Osteoblast (primary cell): Measurements from ENCODE around the gene AKAP14. TPM values are rescaled to one million over a fixed set of nuclear protein-coding genes. Genes with fewer than 3 reads are reported as not detected.
A peak's percentile ranks its signal among the peaks of the same experiment; 100 is the strongest.
"Not testable (repeated sequence)": the region's sequence is repeated elsewhere in the genome, so short reads cannot be mapped to it uniquely, and the experiment has no call there.

Source experiments
- DNase-seq: peaks from one replicate; pipeline ENCODE4 v3.0.0; 2011; ENCODE audit warnings: low spot score, mixed read lengths; ENCODE audit not compliant: insufficient read length; ENCODE audit errors: missing footprints
- H2AFZ ChIP-seq: 2 replicates; pipeline ENCODE4 v1.6.0; 2011; ENCODE audit warnings: mild to moderate bottlenecking, low read length
- H3K27ac ChIP-seq: 2 replicates; pipeline ENCODE4 v1.5.1; 2011; ENCODE audit warnings: mild to moderate bottlenecking, low read depth, low read length, moderate library complexity
- H3K27me3 ChIP-seq: 2 replicates; pipeline ENCODE4 v1.6.0; 2012; ENCODE audit warnings: mild to moderate bottlenecking, control low read depth, inconsistent platforms, low read length, moderate library complexity; ENCODE audit not compliant: insufficient read depth
- H3K36me3 ChIP-seq: 2 replicates; pipeline ENCODE4 v1.5.1; 2011; ENCODE audit warnings: mild to moderate bottlenecking, low read length, control low read depth, moderate library complexity; ENCODE audit not compliant: insufficient read depth
- H3K4me1 ChIP-seq: 2 replicates; pipeline ENCODE4 v1.5.1; 2011; ENCODE audit warnings: mild to moderate bottlenecking, low read length, control low read depth, moderate library complexity; ENCODE audit not compliant: insufficient read depth
- H3K4me2 ChIP-seq: 2 replicates; pipeline ENCODE4 v1.6.0; 2011; ENCODE audit warnings: mild to moderate bottlenecking, low read length; ENCODE audit not compliant: insufficient read depth
- H3K4me3 ChIP-seq: fragments of 200-600 bp; sonication (generic); 3 replicates; pipeline ENCODE4 v1.5.1; 2012; ENCODE audit warnings: mild to moderate bottlenecking, low read length, inconsistent platforms; ENCODE audit not compliant: insufficient read depth
- H3K79me2 ChIP-seq: 2 replicates; pipeline ENCODE4 v1.6.0; 2012; ENCODE audit warnings: mild to moderate bottlenecking, low read length, control low read depth, inconsistent platforms; ENCODE audit not compliant: insufficient read depth
- H3K9me3 ChIP-seq: 2 replicates; pipeline ENCODE4 v1.5.1; 2011; ENCODE audit warnings: low read depth, low read length, control low read depth
- H4K20me1 ChIP-seq: 2 replicates; pipeline ENCODE4 v1.6.0; 2012; ENCODE audit warnings: mild to moderate bottlenecking, low read length, control low read depth; ENCODE audit not compliant: insufficient read depth
- total RNA-seq: library from RNA; depleted of rRNA; stranded (reverse); fragments of >200 nt; gene quantifications from 2 replicates; pipeline ENCODE4 v1.2.3, GENCODE V29; 2012
- TF ChIP-seq, protein P1 (sequence below): IDR thresholded peaks from 2 replicates; pipeline ENCODE4 v1.5.1; 2011; ENCODE audit warnings: mild to moderate bottlenecking, low read depth, low read length, moderate library complexity; ENCODE audit errors: extremely low read depth

The AKAP14 gene
- total RNA-seq, 1 donor: not detected

DNA sequence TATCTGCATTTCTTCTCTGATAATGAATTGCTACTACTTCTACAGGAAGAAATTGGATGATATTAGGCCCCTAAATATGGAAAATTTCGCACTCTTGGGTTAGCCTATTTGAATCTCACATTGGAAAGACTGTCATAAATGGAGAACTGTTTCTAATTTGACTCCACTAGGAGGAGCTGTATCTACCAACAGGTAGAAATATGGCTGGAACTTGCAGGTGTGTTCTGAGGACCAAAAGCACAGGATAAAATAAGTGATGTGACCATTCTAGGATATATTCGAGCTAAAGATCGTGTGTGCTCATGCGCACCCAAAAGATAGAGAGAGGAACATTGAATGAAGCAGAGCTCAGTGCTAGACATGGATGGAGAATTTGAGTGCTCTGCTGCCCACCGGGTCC is 52.7 kb downstream of the AKAP14 start:
- no peak overlapping the region for H2AFZ ChIP-seq
- H4K20me1 ChIP-seq: no peaks in the 10 kb centered on the region
- no peaks in the 10 kb centered on the region for H3K9me3 ChIP-seq
- H3K4me2 ChIP-seq: no peak overlapping the region
- no peaks in the 10 kb centered on the region for H3K4me1 ChIP-seq
- no peak overlapping the region for H3K27ac ChIP-seq
- peak; percentile 36 for DNase-seq
- H3K4me3 ChIP-seq: no peak overlapping the region
- no peaks in the 10 kb centered on the region for H3K79me2 ChIP-seq
- H3K36me3 ChIP-seq: no peaks in the 10 kb centered on the region
- TF ChIP-seq, protein P1, sequence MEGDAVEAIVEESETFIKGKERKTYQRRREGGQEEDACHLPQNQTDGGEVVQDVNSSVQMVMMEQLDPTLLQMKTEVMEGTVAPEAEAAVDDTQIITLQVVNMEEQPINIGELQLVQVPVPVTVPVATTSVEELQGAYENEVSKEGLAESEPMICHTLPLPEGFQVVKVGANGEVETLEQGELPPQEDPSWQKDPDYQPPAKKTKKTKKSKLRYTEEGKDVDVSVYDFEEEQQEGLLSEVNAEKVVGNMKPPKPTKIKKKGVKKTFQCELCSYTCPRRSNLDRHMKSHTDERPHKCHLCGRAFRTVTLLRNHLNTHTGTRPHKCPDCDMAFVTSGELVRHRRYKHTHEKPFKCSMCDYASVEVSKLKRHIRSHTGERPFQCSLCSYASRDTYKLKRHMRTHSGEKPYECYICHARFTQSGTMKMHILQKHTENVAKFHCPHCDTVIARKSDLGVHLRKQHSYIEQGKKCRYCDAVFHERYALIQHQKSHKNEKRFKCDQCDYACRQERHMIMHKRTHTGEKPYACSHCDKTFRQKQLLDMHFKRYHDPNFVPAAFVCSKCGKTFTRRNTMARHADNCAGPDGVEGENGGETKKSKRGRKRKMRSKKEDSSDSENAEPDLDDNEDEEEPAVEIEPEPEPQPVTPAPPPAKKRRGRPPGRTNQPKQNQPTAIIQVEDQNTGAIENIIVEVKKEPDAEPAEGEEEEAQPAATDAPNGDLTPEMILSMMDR: no peak
- H3K27me3 ChIP-seq: no peaks in the 10 kb centered on the region

- Histone ChIP-seq H3K4me3 (no peak overlapping the region), H3K4me2 (no peak overlapping the region), H3K9me3 (no peaks in the 10 kb centered on the region), H3K27me3 (no peaks in the 10 kb centered on the region), H4K20me1 (no peaks in the 10 kb centered on the region), H3K36me3 (no peaks in the 10 kb centered on the region), H3K4me1 (no peaks in the 10 kb centered on the region), H2AFZ (no peak overlapping the region), H3K27ac (no peak overlapping the region), H3K79me2 (no peaks in the 10 kb centered on the region)
- TF ChIP-seq, protein P1: no peak
- DNase-seq: no peak
These were observed 58.7 kb downstream of the AKAP14 start for GRCh38 chrX:119954374-119954773.

DNA sequence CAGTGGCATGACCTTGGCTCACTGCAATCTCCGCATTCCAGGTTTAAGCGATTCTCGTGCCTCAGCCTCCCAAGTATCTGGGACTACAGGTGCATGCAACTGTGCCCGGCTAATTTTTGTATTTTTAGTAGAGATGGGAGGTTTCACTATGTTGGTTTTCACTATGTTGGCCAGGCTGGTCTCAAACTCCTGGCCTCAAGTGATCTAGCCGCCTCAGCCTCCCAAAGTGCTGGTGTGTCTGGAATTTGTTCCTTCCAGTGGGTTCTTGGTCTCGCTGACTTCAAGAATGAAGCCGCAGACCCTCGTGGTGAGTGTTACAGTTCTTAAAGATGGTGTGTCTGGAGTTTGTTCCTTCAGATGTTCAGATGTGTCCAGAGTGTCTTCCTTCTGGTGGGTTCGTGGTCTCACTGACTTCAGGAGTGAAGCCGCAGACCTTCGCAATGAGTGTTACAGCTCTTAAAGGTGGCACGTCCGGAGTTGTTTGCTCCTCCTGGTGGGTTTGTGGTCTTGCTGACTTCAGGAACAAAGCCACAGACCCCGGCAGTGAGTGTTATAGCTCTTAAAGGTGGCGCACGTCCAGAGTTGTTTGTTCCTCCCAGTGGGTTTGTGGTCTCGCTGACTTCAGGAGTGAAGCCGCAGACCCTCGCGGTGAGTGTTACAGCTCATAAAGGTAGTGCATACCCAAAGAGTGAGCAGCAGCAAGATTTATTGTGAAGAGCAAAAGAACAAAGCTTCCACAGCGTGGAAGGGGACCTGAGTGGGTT is 60.3 kb downstream of the AKAP14 start:
- H3K4me1 ChIP-seq, H3K27ac ChIP-seq, H3K27me3 ChIP-seq, H4K20me1 ChIP-seq, H3K9me3 ChIP-seq, H3K79me2 ChIP-seq, H2AFZ ChIP-seq, H3K4me3 ChIP-seq, H3K36me3 ChIP-seq, DNase-seq, H3K4me2 ChIP-seq: not testable (repeated sequence)

DNA sequence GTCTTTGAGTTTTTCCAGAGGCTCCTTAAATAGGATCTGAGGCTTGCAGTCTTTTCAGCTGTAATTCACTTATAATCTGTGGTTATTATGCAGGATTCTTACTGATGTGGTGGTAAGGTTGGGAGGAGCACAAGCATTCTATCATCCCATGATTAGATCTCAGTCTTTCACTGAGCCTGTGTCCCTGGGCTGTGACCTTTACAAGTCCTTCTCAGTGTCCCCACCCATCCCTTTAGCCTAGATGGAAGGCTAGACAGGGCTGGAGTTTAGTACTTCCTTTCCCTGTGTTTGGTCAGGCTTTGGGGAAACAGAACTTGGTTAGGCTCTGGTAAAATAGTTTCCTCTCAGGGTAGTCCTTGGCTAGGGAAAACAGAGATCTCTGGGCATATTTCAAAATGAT is 64.9 kb downstream of the AKAP14 start:
- H3K9me3 ChIP-seq: no peaks in the 10 kb centered on the region
- no peaks in the 10 kb centered on the region for H3K79me2 ChIP-seq
- DNase-seq: no peak
- TF ChIP-seq, protein P1: no peak
- H3K36me3 ChIP-seq: no peaks in the 10 kb centered on the region
- no peak overlapping the region for H3K4me2 ChIP-seq
- no peaks in the 10 kb centered on the region for H3K27me3 ChIP-seq
- no peaks in the 10 kb centered on the region for H3K4me1 ChIP-seq
- no peak overlapping the region for H3K27ac ChIP-seq
- no peak overlapping the region for H3K4me3 ChIP-seq
- H4K20me1 ChIP-seq: no peaks in the 10 kb centered on the region
- no peak overlapping the region for H2AFZ ChIP-seq

DNA sequence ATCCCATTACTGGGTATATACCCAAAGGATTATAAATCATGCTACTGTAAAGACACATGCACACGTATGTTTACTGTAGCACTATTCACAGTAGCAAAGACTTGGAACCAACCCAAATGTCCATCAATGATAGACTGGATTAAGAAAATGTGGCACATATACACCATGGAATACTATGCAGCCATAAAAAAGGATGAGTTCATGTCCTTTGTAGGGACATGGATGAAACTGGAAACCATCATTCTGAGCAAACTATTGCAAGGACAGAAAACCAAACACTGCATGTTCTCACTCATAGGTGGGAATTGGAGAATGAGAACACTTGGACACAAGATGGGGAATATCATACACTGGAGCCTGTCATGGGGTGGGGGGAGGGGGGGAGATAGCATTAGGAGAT is 71.1 kb downstream of the AKAP14 start:
- not testable (repeated sequence) for H3K27me3 ChIP-seq, H3K27ac ChIP-seq, H3K4me3 ChIP-seq, H2AFZ ChIP-seq, H3K9me3 ChIP-seq, H3K79me2 ChIP-seq, H4K20me1 ChIP-seq, DNase-seq, H3K4me2 ChIP-seq, H3K4me1 ChIP-seq, H3K36me3 ChIP-seq
